Neural cell (in vitro differentiated cells): ENCODE data around the gene RAB11FIP4. TPM values are rescaled to one million over a fixed set of nuclear protein-coding genes. Genes with fewer than 3 reads are reported as not detected.

Experiments
- H2AFZ ChIP-seq: fragments of 200-600, 300-800 bp; sonication (generic), shearing (Covaris generic); 2 replicates; pipeline ENCODE4 v1.6.0; 2014; ENCODE audit warnings: low read depth, mild to moderate bottlenecking, antibody characterized with exemption, low read length, moderate library complexity
- H3F3A ChIP-seq: fragments of 200-600 bp; shearing (Covaris generic); 2 replicates; pipeline ENCODE4 v1.6.1; 2016; ENCODE audit warnings: mild to moderate bottlenecking, moderate library complexity, mixed read lengths, antibody characterized with exemption, low read length; ENCODE audit not compliant: insufficient read depth, poor library complexity, severe bottlenecking
- H3K27ac ChIP-seq: fragments of 200-600, 300-800 bp; sonication (generic), shearing (Covaris generic); 2 replicates; pipeline ENCODE4 v1.5.1; 2014; ENCODE audit warnings: mild to moderate bottlenecking, low read length, moderate library complexity
- H3K27me3 ChIP-seq: fragments of 300-800, 200-600 bp; sonication (generic), shearing (Covaris generic); 2 replicates; pipeline ENCODE4 v1.6.0; 2014; ENCODE audit warnings: mild to moderate bottlenecking, low read depth, low read length, moderate library complexity; ENCODE audit not compliant: insufficient read depth
- H3K36me3 ChIP-seq: fragments of 300-800, 200-600 bp; sonication (generic), shearing (Covaris generic); 2 replicates; pipeline ENCODE4 v1.5.1; 2014; ENCODE audit warnings: mild to moderate bottlenecking, antibody characterized with exemption, low read length, moderate library complexity; ENCODE audit not compliant: insufficient read depth
- H3K4me2 ChIP-seq: fragments of 300-800, 200-600 bp; sonication (generic), shearing (Covaris generic); 2 replicates; pipeline ENCODE4 v1.6.0; 2014; ENCODE audit warnings: mild to moderate bottlenecking, low read length
- H3K4me3 ChIP-seq: fragments of 300-800, 200-600 bp; sonication (generic), shearing (Covaris generic); 2 replicates; pipeline ENCODE4 v1.5.1; 2014; ENCODE audit warnings: mild to moderate bottlenecking, low read length, moderate library complexity
- H3K79me2 ChIP-seq: fragments of 200-600 bp; shearing (Covaris generic); replicated peaks from 2 replicates; pipeline ENCODE4 v1.6.0; 2014; ENCODE audit warnings: mild to moderate bottlenecking, low read length, moderate library complexity; ENCODE audit not compliant: insufficient read depth
- H3K9ac ChIP-seq: fragments of 300-800, 200-600 bp; sonication (generic), shearing (Covaris generic); 2 replicates; pipeline ENCODE4 v1.6.1; 2016; ENCODE audit warnings: mild to moderate bottlenecking, low read length, mixed read lengths
- H3K9me2 ChIP-seq: fragments of 200-600 bp; shearing (Covaris generic); 2 replicates; pipeline ENCODE4 v1.6.1; 2016; ENCODE audit warnings: mild to moderate bottlenecking, low read length, mixed read lengths; ENCODE audit not compliant: insufficient read depth
- H3K9me3 ChIP-seq: fragments of 200-600, 300-800 bp; sonication (generic), shearing (Covaris generic); 2 replicates; pipeline ENCODE4 v1.6.1; 2016; ENCODE audit warnings: mild to moderate bottlenecking, mixed run types, low read length, moderate library complexity, mixed read lengths
- H4K20me1 ChIP-seq: fragments of 200-600 bp; shearing (Covaris generic); 2 replicates; pipeline ENCODE4 v1.6.1; 2016; ENCODE audit warnings: mild to moderate bottlenecking, mixed run types; ENCODE audit not compliant: insufficient read depth
- EZH2 ChIP-seq: fragments of 200-600, 300-800 bp; shearing (Covaris generic), sonication (generic); IDR thresholded peaks from 2 replicates; pipeline ENCODE4 v1.6.1; 2014; ENCODE audit warnings: antibody characterized with exemption, low read length, borderline replicate concordance, mild to moderate bottlenecking; ENCODE audit not compliant: insufficient read depth, poor library complexity, severe bottlenecking
- MXI1 ChIP-seq: fragments of 450-650 bp; conservative IDR thresholded peaks from 2 replicates; pipeline ENCODE4 v1.6.1; 2014; ENCODE audit warnings: antibody characterized with exemption, mild to moderate bottlenecking; ENCODE audit not compliant: poor library complexity, severe bottlenecking
- POLR2AphosphoS5 ChIP-seq: IDR thresholded peaks from 2 replicates; pipeline ENCODE4 v1.6.1; 2012
- RAD21 ChIP-seq: fragments of 450-650 bp; conservative IDR thresholded peaks from 2 replicates; pipeline ENCODE4 v1.6.1; 2014; ENCODE audit warnings: antibody characterized with exemption, mild to moderate bottlenecking, moderate library complexity
- SMC3 ChIP-seq: fragments of 450-650 bp; conservative IDR thresholded peaks from 2 replicates; pipeline ENCODE4 v1.6.1; 2014; ENCODE audit warnings: antibody characterized with exemption, mild to moderate bottlenecking, moderate library complexity; ENCODE audit not compliant: poor library complexity
- polyA plus RNA-seq: library from polyadenylated mRNA; depleted of rRNA; stranded (reverse); fragments of >200 nt; gene quantifications from 2 replicates; pipeline ENCODE4 v1.2.3, GENCODE V29; 2014
- TF ChIP-seq, protein P1 (sequence below): fragments of 450-650 bp; IDR thresholded peaks from 2 replicates; pipeline ENCODE4 v1.5.1; 2014; ENCODE audit warnings: antibody characterized with exemption, mild to moderate bottlenecking, moderate library complexity; ENCODE audit not compliant: poor library complexity, severe bottlenecking
- TF ChIP-seq, protein P2 (sequence below): IDR thresholded peaks from 2 replicates; pipeline ENCODE4 v1.6.1; 2012; ENCODE audit warnings: borderline replicate concordance

The RAB11FIP4 gene
- polyA plus RNA-seq, 1 donor from 2014 or later: 14.4 TPM

DNA sequence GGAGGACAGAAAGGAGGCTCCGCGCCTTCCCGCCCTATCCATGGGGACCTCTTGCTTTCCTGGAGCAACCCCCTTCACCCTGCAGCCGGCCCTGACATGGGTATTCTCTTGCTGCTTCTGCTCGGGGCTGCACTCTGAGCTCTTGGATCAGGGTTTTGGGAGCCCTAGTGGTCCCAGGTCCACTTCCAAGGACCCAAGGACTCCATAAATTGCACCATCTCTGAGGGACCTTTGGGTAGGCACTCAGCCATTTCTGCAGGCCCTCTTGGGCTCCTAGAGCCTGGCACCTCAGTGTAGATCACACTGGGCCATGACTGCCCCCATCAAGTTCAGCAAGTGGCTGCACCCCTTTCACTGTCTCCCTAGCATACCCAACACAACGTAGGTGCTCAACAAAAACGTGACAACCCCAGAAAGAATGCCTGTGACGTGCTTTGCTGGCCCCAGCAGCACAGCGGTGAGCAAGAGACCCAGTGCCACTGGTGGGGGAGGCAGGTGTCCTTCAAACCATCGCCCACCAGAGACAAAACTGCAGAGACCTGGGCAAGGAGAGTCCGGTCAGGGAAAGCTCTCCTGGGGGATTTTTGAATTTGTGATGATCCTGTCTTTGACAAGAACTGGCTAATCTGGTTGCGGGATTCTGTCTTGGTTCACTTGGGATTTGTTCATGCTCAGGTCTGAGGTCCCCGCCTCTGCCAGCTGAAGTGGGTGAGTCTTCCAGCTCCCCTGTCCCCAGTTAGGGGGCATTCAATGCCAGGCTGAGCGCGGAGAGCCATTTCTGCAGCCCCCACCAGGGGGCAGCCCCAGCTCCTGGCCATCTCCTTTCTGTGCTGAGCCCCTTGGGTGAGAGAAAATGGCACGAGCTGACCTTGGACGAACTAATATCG, 2.5 kb upstream of the RAB11FIP4 start:
- no peak overlapping the region for H3K27ac ChIP-seq
- no peak overlapping the region for H3K9ac ChIP-seq
- H2AFZ ChIP-seq: no peak overlapping the region
- no peaks in the 10 kb centered on the region for H3K9me2 ChIP-seq
- peaks cover 21% of the 10 kb centered on the region for H3K27me3 ChIP-seq
- H3K4me2 ChIP-seq: no peak overlapping the region
- H3K36me3 ChIP-seq: no peaks in the 10 kb centered on the region
- no peak overlapping the region for H3K4me3 ChIP-seq
- H4K20me1 ChIP-seq: no peaks in the 10 kb centered on the region
- H3F3A ChIP-seq: no peaks in the 10 kb centered on the region
- TF ChIP-seq, protein P1, sequence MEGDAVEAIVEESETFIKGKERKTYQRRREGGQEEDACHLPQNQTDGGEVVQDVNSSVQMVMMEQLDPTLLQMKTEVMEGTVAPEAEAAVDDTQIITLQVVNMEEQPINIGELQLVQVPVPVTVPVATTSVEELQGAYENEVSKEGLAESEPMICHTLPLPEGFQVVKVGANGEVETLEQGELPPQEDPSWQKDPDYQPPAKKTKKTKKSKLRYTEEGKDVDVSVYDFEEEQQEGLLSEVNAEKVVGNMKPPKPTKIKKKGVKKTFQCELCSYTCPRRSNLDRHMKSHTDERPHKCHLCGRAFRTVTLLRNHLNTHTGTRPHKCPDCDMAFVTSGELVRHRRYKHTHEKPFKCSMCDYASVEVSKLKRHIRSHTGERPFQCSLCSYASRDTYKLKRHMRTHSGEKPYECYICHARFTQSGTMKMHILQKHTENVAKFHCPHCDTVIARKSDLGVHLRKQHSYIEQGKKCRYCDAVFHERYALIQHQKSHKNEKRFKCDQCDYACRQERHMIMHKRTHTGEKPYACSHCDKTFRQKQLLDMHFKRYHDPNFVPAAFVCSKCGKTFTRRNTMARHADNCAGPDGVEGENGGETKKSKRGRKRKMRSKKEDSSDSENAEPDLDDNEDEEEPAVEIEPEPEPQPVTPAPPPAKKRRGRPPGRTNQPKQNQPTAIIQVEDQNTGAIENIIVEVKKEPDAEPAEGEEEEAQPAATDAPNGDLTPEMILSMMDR: peak; percentile 59
- peak; percentile 55 for TF ChIP-seq RAD21
- TF ChIP-seq SMC3: peak; percentile 68
- no peak for TF ChIP-seq POLR2AphosphoS5
- TF ChIP-seq EZH2: no peak
- no peaks in the 10 kb centered on the region for H3K9me3 ChIP-seq
- H3K79me2 ChIP-seq: no peaks in the 10 kb centered on the region

DNA sequence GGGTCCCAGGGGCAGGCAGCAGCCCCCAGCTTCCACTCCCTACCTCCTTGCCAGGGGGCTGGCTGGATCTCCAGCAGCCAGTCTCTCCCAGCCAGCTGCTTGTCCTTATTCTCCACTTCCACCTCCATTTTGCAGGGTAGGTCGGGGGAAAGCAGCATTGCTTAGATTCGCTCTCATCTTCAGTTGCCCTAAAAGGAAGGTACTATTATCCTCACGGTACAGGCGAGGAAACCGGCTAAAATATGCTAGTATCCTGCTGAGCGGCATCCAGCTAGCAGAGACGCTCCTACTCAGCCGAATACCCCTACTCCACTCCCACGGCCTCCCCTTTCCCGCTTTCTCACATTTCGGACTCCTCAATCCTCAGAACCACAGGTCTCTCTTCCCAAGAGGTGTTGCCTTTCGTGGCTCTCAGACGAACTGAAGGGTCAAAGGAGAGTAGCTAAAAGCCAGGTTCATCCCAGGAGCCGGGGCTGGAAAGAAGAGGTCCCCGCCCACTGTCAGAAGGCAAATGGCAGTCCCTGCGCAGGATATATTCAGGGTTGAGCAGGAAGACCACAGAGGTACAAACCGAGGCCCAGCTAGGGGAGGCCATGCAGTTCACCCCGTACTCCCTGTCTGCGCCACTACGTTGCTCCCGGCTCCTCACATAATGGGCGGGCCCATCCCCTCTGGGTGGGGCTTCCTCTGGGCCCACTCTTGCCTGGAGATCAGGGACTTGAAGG, 1.7 kb upstream of the RAB11FIP4 start:
- H3K36me3 ChIP-seq: no peaks in the 10 kb centered on the region
- H3K4me3 ChIP-seq: no peak overlapping the region
- no peaks in the 10 kb centered on the region for H3K79me2 ChIP-seq
- no peaks in the 10 kb centered on the region for H3K9me2 ChIP-seq
- no peak overlapping the region for H3K9ac ChIP-seq
- TF ChIP-seq, protein P2, sequence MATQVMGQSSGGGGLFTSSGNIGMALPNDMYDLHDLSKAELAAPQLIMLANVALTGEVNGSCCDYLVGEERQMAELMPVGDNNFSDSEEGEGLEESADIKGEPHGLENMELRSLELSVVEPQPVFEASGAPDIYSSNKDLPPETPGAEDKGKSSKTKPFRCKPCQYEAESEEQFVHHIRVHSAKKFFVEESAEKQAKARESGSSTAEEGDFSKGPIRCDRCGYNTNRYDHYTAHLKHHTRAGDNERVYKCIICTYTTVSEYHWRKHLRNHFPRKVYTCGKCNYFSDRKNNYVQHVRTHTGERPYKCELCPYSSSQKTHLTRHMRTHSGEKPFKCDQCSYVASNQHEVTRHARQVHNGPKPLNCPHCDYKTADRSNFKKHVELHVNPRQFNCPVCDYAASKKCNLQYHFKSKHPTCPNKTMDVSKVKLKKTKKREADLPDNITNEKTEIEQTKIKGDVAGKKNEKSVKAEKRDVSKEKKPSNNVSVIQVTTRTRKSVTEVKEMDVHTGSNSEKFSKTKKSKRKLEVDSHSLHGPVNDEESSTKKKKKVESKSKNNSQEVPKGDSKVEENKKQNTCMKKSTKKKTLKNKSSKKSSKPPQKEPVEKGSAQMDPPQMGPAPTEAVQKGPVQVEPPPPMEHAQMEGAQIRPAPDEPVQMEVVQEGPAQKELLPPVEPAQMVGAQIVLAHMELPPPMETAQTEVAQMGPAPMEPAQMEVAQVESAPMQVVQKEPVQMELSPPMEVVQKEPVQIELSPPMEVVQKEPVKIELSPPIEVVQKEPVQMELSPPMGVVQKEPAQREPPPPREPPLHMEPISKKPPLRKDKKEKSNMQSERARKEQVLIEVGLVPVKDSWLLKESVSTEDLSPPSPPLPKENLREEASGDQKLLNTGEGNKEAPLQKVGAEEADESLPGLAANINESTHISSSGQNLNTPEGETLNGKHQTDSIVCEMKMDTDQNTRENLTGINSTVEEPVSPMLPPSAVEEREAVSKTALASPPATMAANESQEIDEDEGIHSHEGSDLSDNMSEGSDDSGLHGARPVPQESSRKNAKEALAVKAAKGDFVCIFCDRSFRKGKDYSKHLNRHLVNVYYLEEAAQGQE: no peak
- TF ChIP-seq, protein P1: peak; percentile 24
- no peak for TF ChIP-seq MXI1
- no peak for TF ChIP-seq RAD21
- TF ChIP-seq EZH2: no peak
- no peak for TF ChIP-seq SMC3
- no peak for TF ChIP-seq POLR2AphosphoS5
- peaks cover 21% of the 10 kb centered on the region for H3K27me3 ChIP-seq
- H4K20me1 ChIP-seq: no peaks in the 10 kb centered on the region
- no peaks in the 10 kb centered on the region for H3K9me3 ChIP-seq
- H3K27ac ChIP-seq: no peak overlapping the region
- no peak overlapping the region for H3K4me2 ChIP-seq
- no peak overlapping the region for H2AFZ ChIP-seq
- H3F3A ChIP-seq: no peaks in the 10 kb centered on the region
